BLaER1 (cell line): ENCODE measurements around the gene GTF3C5.
A peak's percentile ranks its signal among the peaks of the same experiment; 100 is the strongest.

ENCODE experiments used
- H3K27ac ChIP-seq: shearing (Covaris generic); formaldehyde crosslinking; 2 replicates; pipeline ENCODE4 v1.8.1; 2022
- H3K27me3 ChIP-seq: shearing (Covaris generic); formaldehyde crosslinking; 2 replicates; pipeline ENCODE4 v1.8.1; 2022
- H3K36me3 ChIP-seq: shearing (Covaris generic); formaldehyde crosslinking; 2 replicates; pipeline ENCODE4 v1.8.1; 2022
- H3K4me1 ChIP-seq: shearing (Covaris generic); formaldehyde crosslinking; 2 replicates; pipeline ENCODE4 v1.8.1; 2022
- H3K4me2 ChIP-seq: shearing (Covaris generic); formaldehyde crosslinking; 2 replicates; pipeline ENCODE4 v1.8.1; 2022
- H3K4me3 ChIP-seq: shearing (Covaris generic); formaldehyde crosslinking; 2 replicates; pipeline ENCODE4 v1.8.1; 2022
- H3K9ac ChIP-seq: shearing (Covaris generic); formaldehyde crosslinking; 2 replicates; pipeline ENCODE4 v1.8.1; 2022
- H3K9me3 ChIP-seq: shearing (Covaris generic); formaldehyde crosslinking; 2 replicates; pipeline ENCODE4 v1.8.1; 2022
- H4K20me1 ChIP-seq: shearing (Covaris generic); formaldehyde crosslinking; 2 replicates; pipeline ENCODE4 v1.8.1; 2022
- Cebpa-rat ChIP-seq: shearing (Covaris generic); IDR thresholded peaks from 2 replicates; pipeline ENCODE4 v1.8.1; 2022

The GTF3C5 gene

DNA sequence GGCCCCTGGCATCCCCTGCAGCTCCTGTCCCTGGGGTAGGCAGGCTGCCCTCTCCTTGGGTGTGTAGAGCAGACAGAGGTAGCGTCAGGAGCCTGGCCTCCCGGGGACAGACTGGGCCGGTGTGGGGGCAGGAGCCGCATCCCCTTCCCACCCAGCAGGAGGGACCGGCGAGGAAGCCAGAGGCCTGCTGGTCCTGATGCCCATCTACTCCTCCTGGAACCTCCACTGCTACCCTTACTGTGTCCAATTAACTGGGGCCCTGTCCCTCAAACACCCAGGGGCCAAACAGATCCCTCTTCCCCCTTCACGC is 74.6 kb downstream of the GTF3C5 start:
- no peak overlapping the region for H3K9ac ChIP-seq
- no peak overlapping the region for H3K27ac ChIP-seq
- H3K4me2 ChIP-seq: no peak overlapping the region
- no peaks in the 10 kb centered on the region for H3K27me3 ChIP-seq
- H3K4me3 ChIP-seq: no peak overlapping the region
- peaks cover 98% of the 10 kb centered on the region for H3K36me3 ChIP-seq
- no peaks in the 10 kb centered on the region for H3K4me1 ChIP-seq
- no peak for TF ChIP-seq Cebpa-rat
- peaks cover 83% of the 10 kb centered on the region for H4K20me1 ChIP-seq
- no peaks in the 10 kb centered on the region for H3K9me3 ChIP-seq

GRCh38 chr9:133106511-133107244 is 75.9 kb downstream of the GTF3C5 start:
- no peak for TF ChIP-seq Cebpa-rat
- H3K27ac ChIP-seq: no peak overlapping the region
- peaks cover 4% of the 10 kb centered on the region for H3K4me1 ChIP-seq
- H3K4me3 ChIP-seq: no peak overlapping the region
- no peaks in the 10 kb centered on the region for H3K27me3 ChIP-seq
- peaks cover 98% of the 10 kb centered on the region for H3K36me3 ChIP-seq
- H3K9ac ChIP-seq: peak overlapping the region; percentile 10; the same call in 1 of the 2 replicates
- H4K20me1 ChIP-seq: peaks cover 93% of the 10 kb centered on the region
- no peak overlapping the region for H3K4me2 ChIP-seq
- H3K9me3 ChIP-seq: no peaks in the 10 kb centered on the region

- no peak overlapping the region for H3K4me3 ChIP-seq
- H3K4me2 ChIP-seq: no peak overlapping the region
- H3K27ac ChIP-seq: no peak overlapping the region
- no peaks in the 10 kb centered on the region for H3K27me3 ChIP-seq
- H3K9ac ChIP-seq: peak overlapping the region; percentile 10; the same call in 1 of the 2 replicates
- H3K9me3 ChIP-seq: no peaks in the 10 kb centered on the region
- peaks cover 10% of the 10 kb centered on the region for H3K4me1 ChIP-seq
- no peak for TF ChIP-seq Cebpa-rat
- peaks cover 93% of the 10 kb centered on the region for H4K20me1 ChIP-seq
- H3K36me3 ChIP-seq: peaks cover 98% of the 10 kb centered on the region
Observed at GRCh38 chr9:133107245-133107722, 76.5 kb downstream of the GTF3C5 start.
